T-helper 2 cell treated with Interferon-gamma antibody and Interleukin-4, amounts not matched to agents 5 μg/mL and 100 μg/mL, for 36 hours (primary cell): Measurements from ENCODE around the gene LACTB.

Experiments
- DNase-seq: peaks from one replicate; pipeline ENCODE4 v3.0.0; 2021; ENCODE audit warnings: low spot score
- H3K27ac Mint-ChIP-seq: one replicate; pipeline ENCODE4 v1.8.0; 2021; ENCODE audit warnings: mild to moderate bottlenecking, mixed read lengths
- H3K27me3 Mint-ChIP-seq: one replicate; pipeline ENCODE4 v1.8.0; 2021; ENCODE audit warnings: low read depth, mixed read lengths
- H3K36me3 Mint-ChIP-seq: one replicate; pipeline ENCODE4 v1.8.0; 2021; ENCODE audit warnings: low read depth, mixed read lengths
- H3K4me1 Mint-ChIP-seq: one replicate; pipeline ENCODE4 v1.8.0; 2021; ENCODE audit warnings: low read depth, mixed read lengths
- H3K4me3 Mint-ChIP-seq: one replicate; pipeline ENCODE4 v1.8.0; 2022; ENCODE audit warnings: mild to moderate bottlenecking, moderate library complexity, mixed read lengths
- H3K9me3 Mint-ChIP-seq: one replicate; pipeline ENCODE4 v1.8.0; 2021; ENCODE audit warnings: mixed read lengths

The LACTB gene

GRCh38 chr15:63186065-63186464, 64.4 kb downstream of the LACTB start:
- no peaks in the 10 kb centered on the region for H3K27me3 Mint-ChIP-seq
- no peak overlapping the region for H3K27ac Mint-ChIP-seq
- H3K4me3 Mint-ChIP-seq = no peak overlapping the region
- H3K4me1 Mint-ChIP-seq = peaks cover 19% of the 10 kb centered on the region
- no peak for DNase-seq
- peaks cover 9% of the 10 kb centered on the region for H3K36me3 Mint-ChIP-seq
- no peaks in the 10 kb centered on the region for H3K9me3 Mint-ChIP-seq

GRCh38 chr15:63187589-63188226, 66.0 kb downstream of the LACTB start:
- peaks cover 33% of the 10 kb centered on the region for H3K4me1 Mint-ChIP-seq
- no peak for DNase-seq
- H3K4me3 Mint-ChIP-seq = peak overlapping the region; percentile 99
- no peaks in the 10 kb centered on the region for H3K27me3 Mint-ChIP-seq
- H3K9me3 Mint-ChIP-seq = no peaks in the 10 kb centered on the region
- peaks cover 10% of the 10 kb centered on the region for H3K36me3 Mint-ChIP-seq
- no peak overlapping the region for H3K27ac Mint-ChIP-seq

DNA sequence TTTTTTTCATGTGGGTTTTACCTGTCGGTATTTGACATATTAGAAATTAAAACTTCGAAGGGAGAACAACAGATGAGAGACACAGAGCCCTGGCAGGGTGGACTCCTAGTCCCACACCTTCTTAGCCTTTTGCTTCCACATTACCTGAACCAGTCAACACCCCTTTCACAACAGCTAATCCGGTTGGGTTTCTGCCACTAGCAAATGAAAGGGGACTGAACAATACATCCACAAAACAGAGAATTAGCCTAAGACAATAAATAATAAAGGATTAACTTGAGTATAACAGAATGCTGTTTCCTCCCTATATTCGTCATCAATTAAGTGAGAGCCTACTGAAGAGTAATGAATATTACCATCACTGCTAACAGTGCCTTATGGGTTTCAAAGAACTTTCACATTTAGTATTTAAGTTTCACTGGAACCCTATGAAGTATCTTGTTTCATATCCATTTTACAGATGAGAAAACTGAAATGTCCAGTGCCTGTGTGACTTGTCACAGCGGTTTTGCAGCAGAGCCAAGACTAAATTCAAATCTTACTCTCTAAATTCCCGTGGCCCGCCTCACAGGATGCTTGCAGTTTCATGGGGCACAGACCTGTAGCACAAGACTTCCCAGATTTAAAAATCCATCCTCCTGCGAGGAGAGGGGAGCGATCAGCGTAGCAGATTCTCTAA, 66.7 kb downstream of the LACTB start:
- Mint-ChIP-seq H3K4me1 (peaks cover 38% of the 10 kb centered on the region), H3K9me3 (no peaks in the 10 kb centered on the region), H3K4me3 (peak overlapping the region; percentile 99), H3K36me3 (peaks cover 13% of the 10 kb centered on the region), H3K27me3 (no peaks in the 10 kb centered on the region), H3K27ac (peak overlapping the region; percentile 95)
- peak; percentile 54 for DNase-seq

GRCh38 chr15:63188926-63189871, 67.5 kb downstream of the LACTB start, which contains the start of gene RAB8B:
Gene RAB8B, plus strand, starts transcription at chr15:63189606. Its CDS starts 19 bp downstream, at chr15:63189625.
- peak; percentile 97 for DNase-seq
- Mint-ChIP-seq H3K9me3 (no peaks in the 10 kb centered on the region), H3K4me1 (peaks cover 44% of the 10 kb centered on the region)

DNA sequence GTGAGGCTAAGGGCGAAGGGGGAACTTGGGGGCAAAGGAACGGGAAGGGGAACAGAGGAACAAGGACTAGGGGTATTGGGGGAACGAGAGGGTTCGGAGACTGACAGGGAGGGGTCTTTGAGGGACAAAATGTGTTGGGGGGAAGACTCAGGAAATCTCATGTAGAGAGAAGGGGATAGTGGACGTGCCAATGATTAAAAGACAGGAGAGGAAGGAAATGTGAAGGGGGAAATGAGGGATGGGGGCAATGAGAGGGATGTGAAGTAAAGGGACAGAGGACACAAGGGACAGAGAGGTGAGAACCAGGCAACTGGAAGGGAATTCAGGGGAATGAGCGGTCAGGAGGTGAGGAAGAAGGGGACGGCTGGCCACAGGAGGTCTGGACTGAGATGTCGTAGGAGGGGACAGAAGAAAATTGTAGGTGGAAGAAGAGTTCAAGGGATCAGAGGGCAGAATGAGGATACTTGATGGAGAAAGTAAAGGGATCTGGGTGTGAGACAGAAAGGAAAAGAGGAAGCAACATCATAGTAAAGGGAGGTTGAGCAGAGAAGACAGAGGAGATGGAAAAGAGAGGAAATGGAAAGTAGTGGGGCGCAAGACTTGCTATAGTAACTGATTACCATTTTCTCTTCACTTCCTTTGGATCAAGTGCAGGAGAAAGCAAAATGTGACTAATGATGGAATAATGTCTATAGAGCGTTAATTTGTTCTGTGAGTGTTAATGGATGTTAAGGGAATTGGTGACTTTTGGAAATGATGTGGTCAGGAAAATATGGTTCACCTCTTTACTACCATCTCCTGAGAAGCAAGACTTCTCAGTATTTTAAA, 68.5 kb downstream of the LACTB start:
- Mint-ChIP-seq H3K27ac (peak overlapping the region; percentile 95), H3K4me1 (peaks cover 52% of the 10 kb centered on the region), H3K36me3 (peaks cover 23% of the 10 kb centered on the region), H3K9me3 (no peaks in the 10 kb centered on the region), H3K27me3 (no peaks in the 10 kb centered on the region), H3K4me3 (peak overlapping the region; percentile 99)
- no peak for DNase-seq

More at GRCh38 chr15:63188926-63189871, 67.5 kb downstream of the LACTB start, which contains the start of gene RAB8B:
- Mint-ChIP-seq H3K27me3 (no peaks in the 10 kb centered on the region), H3K4me3 (peak within 1 kb of the TSS; percentile 99), H3K36me3 (peaks cover 19% of the 10 kb centered on the region), H3K27ac (peak within 1 kb of the TSS; percentile 95)

- H3K36me3 Mint-ChIP-seq = peaks cover 29% of the 10 kb centered on the region
- DNase-seq = no peak
- peak overlapping the region; percentile 96 for H3K27ac Mint-ChIP-seq
- H3K4me1 Mint-ChIP-seq = peaks cover 61% of the 10 kb centered on the region
- H3K9me3 Mint-ChIP-seq = no peaks in the 10 kb centered on the region
- no peaks in the 10 kb centered on the region for H3K27me3 Mint-ChIP-seq
- H3K4me3 Mint-ChIP-seq = peak overlapping the region; percentile 99
Observed at GRCh38 chr15:63190769-63191649, 69.3 kb downstream of the LACTB start.
